Testis (tissue), 3 donors: ENCODE data around the gene RARRES2. TPM values are rescaled to one million over a fixed set of nuclear protein-coding genes. Genes with fewer than 3 reads are reported as not detected.

Experiments used
- DNase-seq: peaks from one replicate; pipeline ENCODE4 v3.0.0-alpha.2; 2019
- H3K27ac ChIP-seq, 2 donors: fragments of 200-600 bp; sonication (generic); one replicate each; pipeline ENCODE4 v1.5.1; 2019
- H3K27me3 ChIP-seq: fragments of 200-600 bp; sonication (generic); one replicate; pipeline ENCODE4 v1.5.1; 2019
- H3K36me3 ChIP-seq: fragments of 200-600 bp; sonication (generic); one replicate; pipeline ENCODE4 v1.5.1; 2017; ENCODE audit warnings: low read depth; ENCODE audit errors: missing control alignments
- H3K4me1 ChIP-seq: fragments of 200-600 bp; sonication (generic); one replicate; pipeline ENCODE4 v1.5.1; 2019
- H3K4me3 ChIP-seq, 2 donors: fragments of 200-600 bp; sonication (generic); one replicate each; pipeline ENCODE4 v1.5.1; 2017 to 2019
- H3K9me3 ChIP-seq: fragments of 200-600 bp; sonication (generic); one replicate; pipeline ENCODE4 v1.5.1; 2017
- POLR2A ChIP-seq: fragments of 450-650 bp; IDR thresholded peaks from one replicate; pipeline ENCODE4 v1.6.1; 2017; ENCODE audit warnings: antibody characterized with exemption, mild to moderate bottlenecking, moderate library complexity
- WGBS, 2 donors: methylation state at CpG; one replicate each; pipeline ENCODE4 v1.1.5; 2018; 5-methylcytosine and 5-hydroxymethylcytosine counted together
- intact Hi-C: fragments of 100-400 bp; cut with DNase I; formaldehyde crosslinking; loops from one replicate; pipeline ENCODE4 v1.15.1; 2023; ENCODE audit warnings: low total_unique reads
- polyA plus RNA-seq: library from polyadenylated mRNA; stranded (reverse); fragments of 350-450 nt; fragmentation: Illumina TruSeq; extraction: RNeasy Lipid Tissue Mini Kit (QIAGEN cat#74804); gene quantifications from one replicate; pipeline ENCODE4 v1.2.3, GENCODE V29; 2014; ENCODE audit warnings: low read depth, low replicate concordance; ENCODE audit not compliant: insufficient read depth
- total RNA-seq, 2 donors: library from RNA; depleted of rRNA; stranded (reverse); fragments of >200 nt; gene quantifications; one replicate each; pipeline ENCODE4 v1.2.3, GENCODE V29; 2016
- TF ChIP-seq, protein P1 (sequence below), 3 experiments: fragments of 450-650 bp in 2 of 3; fragments of 200-600 bp in 1 of 3; sonication (generic) in 1 of 3; IDR thresholded peaks; one replicate each; pipeline ENCODE4 v1.5.1; 2016 to 2019; ENCODE audit warnings: antibody characterized with exemption in 3 of 3, mild to moderate bottlenecking in 2 of 3, moderate library complexity in 1 of 3

The RARRES2 gene
- total and polyA plus RNA-seq, 3 donors from 2014 or later = 21.1 to 93.7 (median 58.8) TPM

DNA sequence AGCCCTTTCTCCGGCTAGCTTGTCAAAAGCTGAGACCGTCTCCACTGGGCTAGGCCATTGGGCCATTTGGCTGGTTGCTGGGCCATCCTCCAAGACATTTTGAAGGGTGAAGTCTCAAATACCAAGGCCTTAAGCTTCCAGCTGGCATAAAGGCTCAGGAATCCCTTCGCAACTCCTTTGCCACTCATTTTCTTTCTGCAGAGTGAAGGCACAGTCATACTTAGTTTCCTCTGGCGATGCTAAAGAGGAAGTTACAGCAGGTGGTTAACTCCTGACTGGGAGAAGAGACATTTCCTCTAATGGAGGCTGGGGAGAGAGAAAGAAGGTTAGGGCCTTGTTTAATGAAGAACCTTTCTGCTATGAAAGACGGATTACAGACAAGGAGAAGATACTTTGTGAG, 22.4 kb upstream of the RARRES2 start:
- DNase-seq = no peak
- no peak overlapping the region for H3K27ac ChIP-seq
- no peak overlapping the region for H3K4me3 ChIP-seq
- H3K27me3 ChIP-seq = no peaks in the 10 kb centered on the region
- 85 to 87% methylated on average over 5 of the region's 5 CpGs for WGBS, 2 donors
- H3K36me3 ChIP-seq = no peaks in the 10 kb centered on the region
- no peaks in the 10 kb centered on the region for H3K4me1 ChIP-seq
- TF ChIP-seq, protein P1, sequence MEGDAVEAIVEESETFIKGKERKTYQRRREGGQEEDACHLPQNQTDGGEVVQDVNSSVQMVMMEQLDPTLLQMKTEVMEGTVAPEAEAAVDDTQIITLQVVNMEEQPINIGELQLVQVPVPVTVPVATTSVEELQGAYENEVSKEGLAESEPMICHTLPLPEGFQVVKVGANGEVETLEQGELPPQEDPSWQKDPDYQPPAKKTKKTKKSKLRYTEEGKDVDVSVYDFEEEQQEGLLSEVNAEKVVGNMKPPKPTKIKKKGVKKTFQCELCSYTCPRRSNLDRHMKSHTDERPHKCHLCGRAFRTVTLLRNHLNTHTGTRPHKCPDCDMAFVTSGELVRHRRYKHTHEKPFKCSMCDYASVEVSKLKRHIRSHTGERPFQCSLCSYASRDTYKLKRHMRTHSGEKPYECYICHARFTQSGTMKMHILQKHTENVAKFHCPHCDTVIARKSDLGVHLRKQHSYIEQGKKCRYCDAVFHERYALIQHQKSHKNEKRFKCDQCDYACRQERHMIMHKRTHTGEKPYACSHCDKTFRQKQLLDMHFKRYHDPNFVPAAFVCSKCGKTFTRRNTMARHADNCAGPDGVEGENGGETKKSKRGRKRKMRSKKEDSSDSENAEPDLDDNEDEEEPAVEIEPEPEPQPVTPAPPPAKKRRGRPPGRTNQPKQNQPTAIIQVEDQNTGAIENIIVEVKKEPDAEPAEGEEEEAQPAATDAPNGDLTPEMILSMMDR (IDR thresholded peaks at IDR 0.05) = no peak
- TF ChIP-seq POLR2A = no peak
- intact Hi-C loops = no loop called here
- no peaks in the 10 kb centered on the region for H3K9me3 ChIP-seq

DNA sequence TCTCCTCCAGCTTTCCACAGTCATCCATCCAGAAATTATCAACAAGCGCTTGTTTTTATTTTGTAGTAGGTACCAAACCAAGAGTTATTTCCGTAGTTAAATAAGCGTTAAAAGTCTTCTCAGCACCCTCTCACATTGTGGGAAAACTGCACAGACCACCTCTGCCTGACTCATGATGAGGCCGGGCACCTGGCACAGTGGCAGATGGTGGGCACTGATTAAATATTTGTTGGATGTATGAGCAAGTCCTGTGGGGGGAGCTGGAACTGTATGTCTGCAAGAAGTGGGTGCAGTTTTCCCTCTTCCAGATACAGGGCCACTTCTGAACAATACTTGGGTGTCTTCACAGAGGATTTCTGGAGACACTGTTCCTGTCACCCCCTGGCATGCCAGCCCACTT, 21.9 kb upstream of the RARRES2 start:
- DNase-seq = no peak
- intact Hi-C loops = no loop called here
- WGBS, 2 donors = 91 to 93% methylated on average over 4 of the region's 4 CpGs
- TF ChIP-seq, protein P1 (IDR thresholded peaks at IDR 0.05) = no peak
- no peak for TF ChIP-seq POLR2A
- Histone ChIP-seq H3K27me3 (no peaks in the 10 kb centered on the region), H3K36me3 (no peaks in the 10 kb centered on the region), H3K4me3 (no peak overlapping the region), H3K4me1 (no peaks in the 10 kb centered on the region), H3K27ac (no peak overlapping the region), H3K9me3 (no peaks in the 10 kb centered on the region)

DNA sequence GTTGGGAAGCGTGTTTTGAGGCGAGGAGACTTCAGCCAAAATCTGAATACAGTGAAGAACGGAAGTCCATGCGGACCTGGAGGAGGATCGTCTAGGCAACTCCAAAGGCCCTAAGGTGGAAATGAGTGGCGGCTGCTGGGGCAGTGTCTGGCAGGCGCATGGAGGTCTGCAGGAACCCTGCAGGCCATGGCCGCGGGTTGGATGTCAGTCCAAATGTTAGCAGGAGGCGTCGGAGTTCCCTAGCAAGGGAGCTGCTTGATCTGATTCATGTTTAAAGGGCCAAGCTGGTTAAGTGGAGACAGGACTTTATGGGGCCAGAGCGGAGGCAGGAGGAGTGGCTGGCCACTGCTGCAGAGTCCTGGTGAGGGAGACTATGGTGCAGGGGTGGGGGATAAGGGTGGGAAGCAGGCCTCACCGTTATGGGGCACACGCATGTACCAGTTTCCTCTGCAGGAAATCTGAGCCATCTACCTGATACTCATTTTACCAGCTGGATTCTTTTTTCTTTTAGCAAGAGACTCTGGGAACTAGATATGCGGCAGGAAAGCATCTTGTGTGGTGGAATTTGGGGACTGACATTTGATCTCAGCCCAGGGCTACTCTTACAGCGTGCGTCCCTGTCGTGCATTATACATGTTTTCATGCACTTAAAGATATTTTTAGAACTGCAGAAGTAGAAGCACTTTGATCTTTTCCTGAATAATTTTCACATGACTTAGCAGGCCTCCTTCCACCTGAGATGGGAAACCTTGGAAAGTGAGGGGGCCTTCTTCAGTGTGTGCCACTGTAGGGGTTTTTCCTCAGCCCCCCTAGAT, 20.6 kb upstream of the RARRES2 start:
- TF ChIP-seq POLR2A = no peak
- TF ChIP-seq, protein P1 (IDR thresholded peaks at IDR 0.05) = no peak
- no peak overlapping the region for H3K27ac ChIP-seq
- H3K9me3 ChIP-seq = no peaks in the 10 kb centered on the region
- intact Hi-C loops = no loop called here
- H3K4me1 ChIP-seq = no peaks in the 10 kb centered on the region
- H3K4me3 ChIP-seq = no peak overlapping the region
- H3K27me3 ChIP-seq = no peaks in the 10 kb centered on the region
- 77 to 80% methylated on average over 18 of the region's 18 CpGs for WGBS, 2 donors
- no peak for DNase-seq
- H3K36me3 ChIP-seq = no peaks in the 10 kb centered on the region

DNA sequence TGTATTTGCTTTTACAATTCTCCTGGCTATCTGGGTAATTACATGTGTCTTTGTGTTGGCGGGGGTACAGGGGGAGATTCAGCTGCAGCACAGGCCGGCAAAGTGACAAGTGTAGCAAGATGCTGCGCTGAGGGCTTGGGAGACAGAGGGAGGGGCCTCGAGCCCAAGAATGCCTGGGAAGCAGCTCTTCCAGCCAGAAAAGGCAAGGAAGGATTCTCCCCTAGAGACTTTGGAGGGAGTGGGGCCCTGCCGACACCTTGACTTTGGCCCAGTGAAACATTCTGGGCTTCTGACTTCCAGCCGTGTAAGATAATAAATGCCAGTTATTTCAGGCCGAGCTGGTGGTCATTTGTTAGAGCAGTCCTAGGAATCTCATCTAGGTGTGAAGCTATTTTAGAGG, 20.0 kb upstream of the RARRES2 start:
- 57 to 65% methylated on average over 7 of the region's 7 CpGs for WGBS, 2 donors

More for the DNA sequence above, 20.0 kb upstream of the RARRES2 start:
- no peak overlapping the region for H3K27ac ChIP-seq
- intact Hi-C loops = no loop called here
- H3K4me1 ChIP-seq = no peaks in the 10 kb centered on the region
- no peaks in the 10 kb centered on the region for H3K9me3 ChIP-seq
- TF ChIP-seq, protein P1 (IDR thresholded peaks at IDR 0.05) = no peak
- no peak for TF ChIP-seq POLR2A
- H3K27me3 ChIP-seq = no peaks in the 10 kb centered on the region
- H3K4me3 ChIP-seq = no peak overlapping the region
- DNase-seq = no peak
- no peaks in the 10 kb centered on the region for H3K36me3 ChIP-seq
